Measurements from ENCODE around the gene GSTM2. TPM values are rescaled to one million over a fixed set of nuclear protein-coding genes. Genes with fewer than 3 reads are reported as not detected.

GSTM2 gene
- total RNA-seq, 1 experiment from 2014 or later = 0.84 TPM

DNA sequence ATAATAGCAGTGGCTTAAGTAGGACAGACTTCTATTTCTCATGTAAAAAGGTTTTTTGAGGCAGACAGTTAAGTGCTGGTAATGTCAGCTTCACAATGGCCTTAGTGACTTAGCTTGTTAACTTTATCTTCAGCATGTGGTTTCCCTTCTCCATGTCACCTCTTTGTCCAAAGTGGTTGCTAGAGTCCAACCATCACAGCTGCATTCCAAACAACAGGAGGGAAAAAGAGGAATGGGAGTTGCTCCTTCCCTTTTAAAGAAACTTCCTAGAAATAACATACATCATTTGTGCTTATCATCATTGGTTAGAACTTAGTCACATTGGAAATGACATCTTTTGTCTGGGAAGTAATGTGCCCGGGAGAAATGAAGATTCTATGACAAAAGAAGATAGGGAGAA lies 54.1 kb downstream of the GSTM2 start:
- H3K4me3 ChIP-seq (ENCODE audit: low read depth, low read length) = no peak overlapping the region
- no TSS peak for BruUV-seq (replicated peaks)
- DNase-seq = no peak
- POLR2A ChIA-PET = no interaction called here
- CTCF ChIA-PET = no interaction called here
- Mint-ChIP-seq H3K4me3 (ENCODE audit: unreplicated experiment) (no peak overlapping the region), H3K27me3 (ENCODE audit: insufficient read depth, unreplicated experiment) (no peaks in the 10 kb centered on the region), H3K36me3 (ENCODE audit: insufficient read depth, unreplicated experiment) (no peaks in the 10 kb centered on the region), H3K27ac (ENCODE audit: unreplicated experiment) (no peak overlapping the region), H3K4me1 (ENCODE audit: low read depth, unreplicated experiment) (peaks cover 7% of the 10 kb centered on the region), H3K9me3 (ENCODE audit: unreplicated experiment) (peaks cover 9% of the 10 kb centered on the region)
- intact Hi-C loops (cut with micrococcal nuclease; ENCODE audit: unreplicated experiment) = no loop called here
- H3K27me3 ChIP-seq (replicated peaks; ENCODE audit: control insufficient read depth, insufficient read depth, low read length) = no peaks in the 10 kb centered on the region
- no peaks in the 10 kb centered on the region for H3K36me3 ChIP-seq (ENCODE audit: control insufficient read depth, insufficient read depth, low read length)
- peaks cover 9% of the 10 kb centered on the region for H3K4me1 ChIP-seq
- TF ChIP-seq, protein P1, sequence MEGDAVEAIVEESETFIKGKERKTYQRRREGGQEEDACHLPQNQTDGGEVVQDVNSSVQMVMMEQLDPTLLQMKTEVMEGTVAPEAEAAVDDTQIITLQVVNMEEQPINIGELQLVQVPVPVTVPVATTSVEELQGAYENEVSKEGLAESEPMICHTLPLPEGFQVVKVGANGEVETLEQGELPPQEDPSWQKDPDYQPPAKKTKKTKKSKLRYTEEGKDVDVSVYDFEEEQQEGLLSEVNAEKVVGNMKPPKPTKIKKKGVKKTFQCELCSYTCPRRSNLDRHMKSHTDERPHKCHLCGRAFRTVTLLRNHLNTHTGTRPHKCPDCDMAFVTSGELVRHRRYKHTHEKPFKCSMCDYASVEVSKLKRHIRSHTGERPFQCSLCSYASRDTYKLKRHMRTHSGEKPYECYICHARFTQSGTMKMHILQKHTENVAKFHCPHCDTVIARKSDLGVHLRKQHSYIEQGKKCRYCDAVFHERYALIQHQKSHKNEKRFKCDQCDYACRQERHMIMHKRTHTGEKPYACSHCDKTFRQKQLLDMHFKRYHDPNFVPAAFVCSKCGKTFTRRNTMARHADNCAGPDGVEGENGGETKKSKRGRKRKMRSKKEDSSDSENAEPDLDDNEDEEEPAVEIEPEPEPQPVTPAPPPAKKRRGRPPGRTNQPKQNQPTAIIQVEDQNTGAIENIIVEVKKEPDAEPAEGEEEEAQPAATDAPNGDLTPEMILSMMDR (IDR thresholded peaks at IDR 0.05; ENCODE audit: insufficient read depth in 1 of 2, low read depth in 1 of 2, low read length in 1 of 2, severe bottlenecking in 1 of 2, unreplicated experiment in 1 of 2) = no peak
- no peaks in the 10 kb centered on the region for H3K9me3 ChIP-seq

DNA sequence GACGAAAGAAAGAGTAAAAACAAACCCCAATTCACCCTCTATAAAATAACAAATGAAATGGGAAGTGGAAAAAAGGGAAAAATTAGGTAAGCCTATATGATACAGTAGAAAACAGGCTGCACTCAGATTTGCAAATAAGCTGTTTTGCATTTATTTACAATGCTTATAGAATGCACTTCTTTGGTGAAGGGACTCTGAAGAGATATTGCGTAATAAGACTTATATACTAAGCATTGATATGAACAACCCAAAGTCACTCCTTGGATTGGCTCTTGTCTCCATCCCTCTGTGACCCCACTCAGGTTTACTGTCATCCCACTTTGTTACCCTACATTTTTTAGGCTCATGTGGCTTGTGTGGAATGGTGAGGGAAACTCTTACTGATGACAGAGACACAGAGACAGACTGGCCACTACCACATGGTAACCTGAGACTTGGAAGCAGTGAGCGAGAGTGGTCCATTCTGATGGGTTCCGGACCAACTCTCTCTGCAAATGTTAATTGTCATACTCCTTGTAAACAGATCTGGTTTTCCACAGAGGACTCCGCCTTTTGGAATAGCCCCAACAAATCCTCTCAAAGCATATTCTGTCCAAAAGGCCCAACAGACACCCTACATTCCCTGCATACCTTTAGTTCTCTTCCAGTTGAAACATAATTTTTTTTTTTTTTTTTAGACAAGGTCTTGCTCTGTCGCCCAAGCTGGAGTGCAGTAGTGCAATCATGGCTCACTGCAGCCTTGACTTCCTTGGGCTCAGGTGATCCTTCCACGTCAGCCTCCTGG lies 55.2 kb downstream of the GSTM2 start:
- intact Hi-C loops (cut with micrococcal nuclease; ENCODE audit: unreplicated experiment) = no loop called here

More for the DNA sequence above, 55.2 kb downstream of the GSTM2 start:
- H3K9me3 Mint-ChIP-seq (ENCODE audit: unreplicated experiment) = peaks cover 9% of the 10 kb centered on the region
- POLR2A ChIA-PET = no interaction called here
- no peak overlapping the region for H3K27ac Mint-ChIP-seq (ENCODE audit: unreplicated experiment)
- peaks cover 7% of the 10 kb centered on the region for H3K4me1 Mint-ChIP-seq (ENCODE audit: low read depth, unreplicated experiment)
- no peaks in the 10 kb centered on the region for H3K36me3 Mint-ChIP-seq (ENCODE audit: insufficient read depth, unreplicated experiment)
- no peak overlapping the region for H3K4me3 Mint-ChIP-seq (ENCODE audit: unreplicated experiment)
- H3K27me3 ChIP-seq (replicated peaks; ENCODE audit: control insufficient read depth, insufficient read depth, low read length) = no peaks in the 10 kb centered on the region
- no peak overlapping the region for H3K4me3 ChIP-seq (ENCODE audit: low read depth, low read length)
- H3K36me3 ChIP-seq (ENCODE audit: control insufficient read depth, insufficient read depth, low read length) = no peaks in the 10 kb centered on the region
- H3K4me1 ChIP-seq = peaks cover 9% of the 10 kb centered on the region
- no TSS peak for BruUV-seq (replicated peaks)
- DNase-seq = no peak
- TF ChIP-seq, protein P1 (IDR thresholded peaks at IDR 0.05; ENCODE audit: insufficient read depth in 1 of 2, low read depth in 1 of 2, low read length in 1 of 2, severe bottlenecking in 1 of 2, unreplicated experiment in 1 of 2) = no peak
- CTCF ChIA-PET = no interaction called here
- H3K9me3 ChIP-seq = no peaks in the 10 kb centered on the region
- H3K27me3 Mint-ChIP-seq (ENCODE audit: insufficient read depth, unreplicated experiment) = no peaks in the 10 kb centered on the region

Other genes with a start within 250 kb of the GSTM2 start
- gene PSMA5, start 241.6 kb upstream of the GSTM2 start, total RNA-seq (2022) = 82.7 and 97.8 TPM in 2 replicates
- 0.32 and 0.45 TPM in 2 replicates for gene SYPL2, start 201.5 kb upstream of the GSTM2 start, total RNA-seq (2022)
- gene ATXN7L2, start 184.2 kb upstream of the GSTM2 start, total RNA-seq (2022) = 3.9 and 4.0 TPM in 2 replicates
- gene CYB561D1, start 174.0 kb upstream of the GSTM2 start, total RNA-seq (2022) = 6.6 and 7.3 TPM in 2 replicates
- 1.1 and 1.5 TPM in 2 replicates for gene AMIGO1, start 158.3 kb upstream of the GSTM2 start, total RNA-seq (2022)
- not detected in 2 replicates for gene GPR61, start 128.2 kb upstream of the GSTM2 start, total RNA-seq (2022)
- 6.2 and 6.4 TPM in 2 replicates for gene GNAI3, start 119.4 kb upstream of the GSTM2 start, total RNA-seq (2022)
- gene GNAT2, start 48.4 kb upstream of the GSTM2 start, total RNA-seq (2022) = not detected in 2 replicates
- gene AMPD2, start 48.2 kb upstream of the GSTM2 start, total RNA-seq (2022) = 40.3 and 47.8 TPM in 2 replicates
- gene GSTM4, start 12.0 kb upstream of the GSTM2 start, total RNA-seq (2022) = 9.6 and 11.9 TPM in 2 replicates
- gene GSTM1, start 19.8 kb downstream of the GSTM2 start, total RNA-seq (2022) = not detected in 2 replicates
- 6.0 and 9.1 TPM in 2 replicates for gene GSTM5, start 44.2 kb downstream of the GSTM2 start, total RNA-seq (2022)
- gene GSTM3, start 73.0 kb downstream of the GSTM2 start, total RNA-seq (2022) = 8.9 and 10.6 TPM in 2 replicates
- gene EPS8L3, start 95.9 kb downstream of the GSTM2 start, total RNA-seq (2022) = 15.3 and 18.5 TPM in 2 replicates
- 3.7 and 3.9 TPM in 2 replicates for gene CSF1, start 242.8 kb downstream of the GSTM2 start, total RNA-seq (2022)